A549 (cell line): ENCODE measurements around the gene LOXL1. TPM values are rescaled to one million over a fixed set of nuclear protein-coding genes. Genes with fewer than 3 reads are reported as not detected.

Experiments
- ATAC-seq, 2 experiments: fragments of 200-7000 bp in 1 of 2; fragments of >200 bp in 1 of 2; cut with Nextera tagmentation in 1 of 2; cut with Tn5 transposase in 1 of 2; 3 replicates each; pipeline versions ENCODE4 v1.8.0 to v1.9.1; 2018 to 2020; ENCODE audit warnings: mild to moderate bottlenecking in 1 of 2, moderate library complexity in 1 of 2
- CTCF ChIA-PET: fragments of 300-600 bp; sonication (Branson Sonifier 250); formaldehyde crosslinking; extraction: SDS; loops from one replicate; lab custom pipeline; 2021; ENCODE audit warnings: antibody characterized with exemption, inconsistent platforms; lab: Yijun Ruan, JAX
- POLR2A ChIA-PET: fragments of 350-600 bp; formaldehyde crosslinking; extraction: SDS; loops from one replicate; lab custom pipeline; 2021; ENCODE audit warnings: antibody characterized with exemption, inconsistent platforms; lab: Yijun Ruan, JAX
- DNase-seq, 2 experiments: peaks; one replicate each; pipeline versions ENCODE4 v3.0.0 to v3.0.0-alpha.2; 2011 to 2016; ENCODE audit warnings: low read depth in 1 of 2, low spot score in 1 of 2
- FAIRE-seq: peaks from 2 replicates; lab custom pipeline; 2011; peaks lifted over from hg19 to GRCh38; lab: Jason Lieb, UNC
- H3K27ac ChIP-seq, 2 experiments: fragments of >200 bp; sonication (Bioruptor Twin); formaldehyde crosslinking; 3 replicates each; pipeline ENCODE4 v1.5.1; 2016 to 2017
- H3K4me1 ChIP-seq: fragments of >200 bp; sonication (Bioruptor Twin); formaldehyde crosslinking; 3 replicates; pipeline ENCODE4 v1.6.1; 2016
- H3K4me2 ChIP-seq: fragments of >200 bp; sonication (Bioruptor Twin); formaldehyde crosslinking; 3 replicates; pipeline ENCODE4 v1.6.1; 2016
- H3K4me3 ChIP-seq: fragments of >200 bp; sonication (Bioruptor Twin); formaldehyde crosslinking; 3 replicates; pipeline ENCODE4 v1.5.1; 2016
- H3K9me3 ChIP-seq: fragments of >200 bp; sonication (Bioruptor Twin); formaldehyde crosslinking; 3 replicates; pipeline ENCODE4 v1.6.1; 2016
- CBX8 ChIP-seq: fragments of 200-600 bp; sonication (generic); IDR thresholded peaks from 2 replicates; pipeline ENCODE4 v1.6.1; 2016
- CHD2 ChIP-seq: fragments of 150-350 bp; IDR thresholded peaks from 2 replicates; pipeline ENCODE4 v1.6.1; 2014; ENCODE audit warnings: low read length; ENCODE audit not compliant: partially characterized antibody
- EHF ChIP-seq: fragments of 250-450 bp; sonication (Bioruptor Pico); IDR thresholded peaks from 2 replicates; pipeline ENCODE4 v1.5.0; 2020; ENCODE audit warnings: mild to moderate bottlenecking
- FOXS1 ChIP-seq: fragments of 250-450 bp; sonication (Bioruptor Pico); IDR thresholded peaks from 2 replicates; pipeline ENCODE4 v1.5.0; 2020; ENCODE audit warnings: mild to moderate bottlenecking, moderate library complexity
- GATA3 ChIP-seq: IDR thresholded peaks from 2 replicates; pipeline ENCODE4 v1.6.1; 2012; ENCODE audit warnings: borderline replicate concordance
- HDAC2 ChIP-seq: fragments of 200-600 bp; sonication (generic); IDR thresholded peaks from 2 replicates; pipeline ENCODE4 v1.6.1; 2016
- HOXB13 ChIP-seq: fragments of 250-450 bp; sonication (Bioruptor Pico); IDR thresholded peaks from 2 replicates; pipeline ENCODE4 v1.5.0; 2020; ENCODE audit warnings: low read depth, mild to moderate bottlenecking, moderate library complexity
- JUN ChIP-seq, 2 experiments: fragments of >200 bp; sonication (Bioruptor Twin); formaldehyde crosslinking; IDR thresholded peaks; 2 replicates in 1 of 2; 3 replicates in 1 of 2; pipeline ENCODE4 v1.6.1; 2016 to 2017
- KDM5A ChIP-seq: fragments of 200-600 bp; sonication (generic); IDR thresholded peaks from 2 replicates; pipeline ENCODE4 v1.6.1; 2016; ENCODE audit warnings: antibody characterized with exemption, mild to moderate bottlenecking
- MAX ChIP-seq: IDR thresholded peaks from 2 replicates; pipeline ENCODE4 v1.6.1; 2012
- MAZ ChIP-seq: fragments of 150-350 bp; IDR thresholded peaks from 2 replicates; pipeline ENCODE4 v1.6.1; 2014; ENCODE audit warnings: antibody characterized with exemption, low read depth, low read length, borderline replicate concordance
- NFE2L2 ChIP-seq: fragments of 150-350 bp; conservative IDR thresholded peaks from 2 replicates; pipeline ENCODE4 v1.6.1; 2014; ENCODE audit warnings: low read length
- NPAS2 ChIP-seq: fragments of 250-450 bp; sonication (Bioruptor Pico); IDR thresholded peaks from 2 replicates; pipeline ENCODE4 v1.8.0; 2022; ENCODE audit warnings: mild to moderate bottlenecking, moderate library complexity, borderline replicate concordance
- NR3C1 ChIP-seq: fragments of >200 bp; sonication (Bioruptor Twin); formaldehyde crosslinking; IDR thresholded peaks from 3 replicates; pipeline ENCODE4 v1.6.1; 2017
- PHF8 ChIP-seq: fragments of 200-600 bp; sonication (generic); IDR thresholded peaks from 2 replicates; pipeline ENCODE4 v1.6.1; 2016; ENCODE audit warnings: low read depth, mild to moderate bottlenecking, antibody characterized with exemption, moderate library complexity, borderline replicate concordance
- POLR2A ChIP-seq: IDR thresholded peaks from 2 replicates; pipeline ENCODE4 v1.6.1; 2012; ENCODE audit warnings: mild to moderate bottlenecking, low read length
- POLR2AphosphoS2 ChIP-seq: conservative IDR thresholded peaks from 2 replicates; pipeline ENCODE4 v1.6.1; 2012; ENCODE audit warnings: low read length, improper control_type of control experiment, inconsistent platforms
- RAD21 ChIP-seq, 2 experiments: fragments of >200 bp in 1 of 2; sonication (Bioruptor Twin) in 1 of 2; formaldehyde crosslinking in 1 of 2; IDR thresholded peaks in 1 of 2; conservative IDR thresholded peaks in 1 of 2; 2 replicates in 1 of 2; 3 replicates in 1 of 2; pipeline ENCODE4 v1.6.1; 2012 to 2018; ENCODE audit warnings: inconsistent platforms in 1 of 2
- RARB ChIP-seq: fragments of 250-450 bp; sonication (Bioruptor Pico); IDR thresholded peaks from 2 replicates; pipeline ENCODE4 v1.8.0; 2021; ENCODE audit warnings: mild to moderate bottlenecking, moderate library complexity
- RCOR1 ChIP-seq: fragments of 150-350 bp; IDR thresholded peaks from 2 replicates; pipeline ENCODE4 v1.6.1; 2014; ENCODE audit warnings: antibody characterized with exemption, low read length, low read depth
- REST ChIP-seq: fragments of 200-600 bp; sonication (generic); IDR thresholded peaks from 2 replicates; pipeline ENCODE4 v1.6.1; 2016; ENCODE audit warnings: antibody characterized with exemption, mild to moderate bottlenecking, moderate library complexity
- RFX5 ChIP-seq: fragments of 450-650 bp; IDR thresholded peaks from 2 replicates; pipeline ENCODE4 v1.7.1; 2014; ENCODE audit warnings: antibody characterized with exemption, mild to moderate bottlenecking, moderate library complexity
- RNF2 ChIP-seq: fragments of 200-600 bp; sonication (generic); IDR thresholded peaks from 2 replicates; pipeline ENCODE4 v1.6.1; 2016; ENCODE audit warnings: low read depth, mild to moderate bottlenecking, antibody characterized with exemption, moderate library complexity, borderline replicate concordance
- TP53 ChIP-seq: fragments of 250-450 bp; sonication (Bioruptor Pico); IDR thresholded peaks from 2 replicates; pipeline ENCODE4 v1.5.0; 2021; ENCODE audit warnings: mild to moderate bottlenecking, moderate library complexity
- ZC3H11A ChIP-seq: fragments of 450-650 bp; IDR thresholded peaks from 2 replicates; pipeline ENCODE4 v1.6.1; 2014; ENCODE audit warnings: antibody characterized with exemption, mild to moderate bottlenecking
- WGBS: methylation state at CpG from one replicate; pipeline ENCODE4 v1.1.6; 2017; ENCODE audit errors: missing lambda C conversion rate; 5-methylcytosine and 5-hydroxymethylcytosine counted together
- polyA plus RNA-seq, 4 experiments: library from polyadenylated mRNA; depleted of rRNA in 3 of 4; stranded (reverse); fragments of >200 nt; fragmentation: RNase III in 1 of 4; extraction: RNeasy Plus Mini Kit Qiagen cat#74134 plus additional on column Dnase treatment in 1 of 4; gene quantifications; 2 replicates in 3 of 4; 3 replicates in 1 of 4; pipeline ENCODE4 v1.2.3, GENCODE V29; 2011 to 2017

LOXL1 gene
- polyA plus RNA-seq, 2 of the 4 experiments (the other 2 are of a cell fraction) = 0.62 to 0.65 TPM

- ATAC-seq = no peak
- TF ChIP-seq JUN (IDR thresholded peaks at IDR 0.05) = no peak
- TF ChIP-seq REST = no peak
- TF ChIP-seq TP53 (CRISPR knock-in tag) = no peak
- WGBS = 17% methylated on average over 2 of the region's 2 CpGs
- DNase-seq = no peak
- CTCF ChIA-PET = interaction anchor here (0.6 to 1.4 kb wide), 6 partner anchors 11 to 773 kb away, joined by 3 to 5 read pairs (median 3); no protein-coding TSS in a partner anchor
- peaks cover 8% of the 10 kb centered on the region for H3K4me1 ChIP-seq
- FAIRE-seq = no peak
- no peaks in the 10 kb centered on the region for H3K9me3 ChIP-seq
- POLR2A ChIA-PET = no interaction called here
- no peak overlapping the region for H3K4me3 ChIP-seq
- no peak overlapping the region for H3K4me2 ChIP-seq
- H3K27ac ChIP-seq = no peak overlapping the region
These were observed 5.2 kb downstream of the LOXL1 start for GRCh38 chr15:73931441-73931840.

GRCh38 chr15:73932381-73933191 is 6.3 kb downstream of the LOXL1 start:
- ATAC-seq (no peak), FAIRE-seq (no peak), DNase-seq (no peak)
- POLR2A ChIA-PET = no interaction called here
- H3K9me3 ChIP-seq = no peaks in the 10 kb centered on the region
- CTCF ChIA-PET = no interaction called here
- WGBS = 48% methylated on average over 6 of the region's 6 CpGs
- no peak overlapping the region for H3K27ac ChIP-seq
- no peak overlapping the region for H3K4me3 ChIP-seq
- no peak overlapping the region for H3K4me2 ChIP-seq
- H3K4me1 ChIP-seq = peaks cover 8% of the 10 kb centered on the region
- no peak for TF ChIP-seq POLR2AphosphoS2
- TF ChIP-seq PHF8 = no peak
- no peak for TF ChIP-seq ZC3H11A
- no peak for TF ChIP-seq JUN (IDR thresholded peaks at IDR 0.05)
- no peak for TF ChIP-seq RNF2
- TF ChIP-seq CBX8 = no peak
- no peak for TF ChIP-seq MAZ
- TF ChIP-seq EHF = no peak
- TF ChIP-seq RFX5 = no peak
- TF ChIP-seq RAD21 (conservative IDR thresholded peaks at IDR 0.05 in 1 of 2, IDR thresholded peaks at IDR 0.05 in 1 of 2) = no peak

GRCh38 chr15:73934281-73934680 is 8.0 kb downstream of the LOXL1 start:
- no peaks in the 10 kb centered on the region for H3K9me3 ChIP-seq
- ChIA-PET POLR2A (no interaction called here), CTCF (interaction anchor here (1.0 to 1.8 kb wide), 2 partner anchors 17 to 242 kb away, joined by 3 to 5 read pairs; no protein-coding TSS in a partner anchor)
- 56% methylated on average over 4 of the region's 7 CpGs for WGBS
- H3K4me2 ChIP-seq = no peak overlapping the region
- FAIRE-seq (no peak), DNase-seq (no peak), ATAC-seq (no peak)
- TF ChIP-seq NPAS2 (CRISPR knock-in tag) (no peak), RCOR1 (no peak), HOXB13 (CRISPR knock-in tag) (no peak), MAZ (no peak), POLR2A (no peak), GATA3 (no peak), NFE2L2 (no peak), MAX (no peak), CBX8 (no peak), CHD2 (no peak), HDAC2 (no peak), RFX5 (no peak), RARB (no peak), NR3C1 (no peak), FOXS1 (CRISPR knock-in tag) (no peak), KDM5A (no peak)
- no peak overlapping the region for H3K27ac ChIP-seq
- H3K4me3 ChIP-seq = no peak overlapping the region
- H3K4me1 ChIP-seq = no peaks in the 10 kb centered on the region
